IPS DF 4.7 (cell line): ENCODE measurements around the gene EEPD1.

Experiments
- DNase-seq: peaks from one replicate; pipeline ENCODE4 v3.0.0-alpha.2; 2013; ENCODE audit warnings: low spot score; ENCODE audit errors: extremely low read depth

The EEPD1 gene

GRCh38 chr7:36279200-36279925 lies 126.3 kb downstream of the EEPD1 start:
- no peak for DNase-seq

- DNase-seq, result no peak
Measured at GRCh38 chr7:36279926-36280315, 126.9 kb downstream of the EEPD1 start.

- no peak for DNase-seq
Measured at GRCh38 chr7:36280840-36281812, 128.1 kb downstream of the EEPD1 start.

GRCh38 chr7:36281945-36282717 lies 129.1 kb downstream of the EEPD1 start:
- DNase-seq, result no peak

GRCh38 chr7:36283181-36283580 lies 130.1 kb downstream of the EEPD1 start:
- DNase-seq, result no peak

- DNase-seq, result no peak
Measured at GRCh38 chr7:36283711-36284130, 130.7 kb downstream of the EEPD1 start.

GRCh38 chr7:36284456-36285090 lies 131.5 kb downstream of the EEPD1 start:
- no peak for DNase-seq

GRCh38 chr7:36285276-36285675 lies 132.2 kb downstream of the EEPD1 start:
- no peak for DNase-seq

- no peak for DNase-seq
Measured at GRCh38 chr7:36286226-36286625, 133.2 kb downstream of the EEPD1 start.

GRCh38 chr7:36286688-36287087 lies 133.6 kb downstream of the EEPD1 start:
- no peak for DNase-seq

GRCh38 chr7:36287371-36288241 lies 134.6 kb downstream of the EEPD1 start:
- DNase-seq, result no peak

- no peak for DNase-seq
Measured at GRCh38 chr7:36288501-36288900, 135.4 kb downstream of the EEPD1 start.

- DNase-seq, result no peak
Measured at GRCh38 chr7:36289833-36290661, 137.0 kb downstream of the EEPD1 start.

- no peak for DNase-seq
Measured at GRCh38 chr7:36291387-36292316, 138.6 kb downstream of the EEPD1 start.

- no peak for DNase-seq
Measured at GRCh38 chr7:36295090-36295489, 142.0 kb downstream of the EEPD1 start.

GRCh38 chr7:36296284-36296683 lies 143.2 kb downstream of the EEPD1 start:
- DNase-seq, result no peak

GRCh38 chr7:36297364-36298009 lies 144.4 kb downstream of the EEPD1 start:
- DNase-seq, result no peak

GRCh38 chr7:36298106-36298505 lies 145.1 kb downstream of the EEPD1 start:
- no peak for DNase-seq
